Middle frontal gyrus (tissue), 1 donor: ENCODE results near the gene RPUSD3.
"Not testable (repeated sequence)": the region's sequence is repeated elsewhere in the genome, so short reads cannot be mapped to it uniquely, and the experiment has no call there.

Experiments used
- DNase-seq: peaks from one replicate; pipeline ENCODE4 v3.0.0-alpha.2; 2015; ENCODE audit warnings: low spot score; ENCODE audit errors: extremely low spot score

The RPUSD3 gene

DNA sequence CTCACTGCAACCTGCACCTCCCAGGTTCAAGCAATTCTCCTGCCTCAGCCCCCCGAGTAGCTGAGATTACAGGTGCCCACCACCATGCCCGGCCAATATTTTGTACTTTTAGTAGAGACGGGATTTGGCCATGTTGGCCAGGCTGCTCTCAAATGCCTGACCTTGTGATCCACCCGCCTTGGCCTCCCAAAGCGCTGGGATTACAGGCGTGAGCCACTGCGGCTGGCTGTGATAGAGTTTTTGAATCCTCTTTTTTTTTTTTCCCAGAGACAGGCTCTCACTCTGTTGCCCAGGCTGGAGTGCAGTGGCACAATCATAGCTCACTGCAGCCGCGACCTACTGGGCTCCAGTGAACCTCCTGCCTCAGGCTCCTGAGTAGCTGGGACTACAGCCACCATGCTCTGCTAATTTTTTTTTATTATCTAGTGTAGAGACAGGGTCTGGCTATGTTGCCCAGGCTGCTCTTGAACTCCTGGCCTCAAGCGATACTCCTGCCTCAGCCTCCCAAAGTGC is 21.4 kb upstream of the RPUSD3 start:
- DNase-seq = not testable (repeated sequence)

DNA sequence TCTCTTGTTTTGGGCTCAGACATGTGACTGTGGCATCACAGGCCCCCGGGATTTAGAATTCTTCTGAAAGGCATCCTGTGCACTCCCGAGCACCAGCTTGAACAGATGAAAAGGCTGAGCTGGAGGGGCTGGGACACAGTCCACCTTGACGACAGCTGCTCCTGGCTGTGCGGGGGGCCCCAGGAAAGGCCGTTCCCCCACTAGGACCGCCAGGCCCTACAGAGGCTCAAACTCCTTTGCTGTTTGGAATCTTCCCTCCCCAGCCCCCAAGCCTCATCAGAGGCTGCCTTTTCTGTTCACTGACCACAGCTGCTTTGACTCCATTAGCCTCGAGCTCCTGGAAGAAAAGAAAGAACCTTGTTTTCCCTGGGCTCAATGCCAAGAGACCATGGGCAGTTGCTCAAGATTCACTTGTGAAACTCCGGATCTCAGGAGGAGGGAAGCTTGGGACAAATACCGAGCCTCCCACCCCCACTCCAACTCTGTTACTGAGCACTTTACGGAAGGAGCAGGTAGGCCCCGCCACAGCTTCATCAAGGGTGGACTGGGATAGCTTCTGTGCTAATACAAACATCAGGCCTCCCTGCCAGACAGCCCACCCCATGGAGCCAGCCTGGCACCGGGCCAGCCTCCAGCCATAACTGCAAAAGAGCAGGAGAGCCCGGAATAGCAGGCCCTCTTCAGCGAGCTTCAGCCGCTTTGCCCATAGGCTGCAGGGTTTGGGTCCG is 20.6 kb upstream of the RPUSD3 start:
- DNase-seq = peak; percentile 14

DNA sequence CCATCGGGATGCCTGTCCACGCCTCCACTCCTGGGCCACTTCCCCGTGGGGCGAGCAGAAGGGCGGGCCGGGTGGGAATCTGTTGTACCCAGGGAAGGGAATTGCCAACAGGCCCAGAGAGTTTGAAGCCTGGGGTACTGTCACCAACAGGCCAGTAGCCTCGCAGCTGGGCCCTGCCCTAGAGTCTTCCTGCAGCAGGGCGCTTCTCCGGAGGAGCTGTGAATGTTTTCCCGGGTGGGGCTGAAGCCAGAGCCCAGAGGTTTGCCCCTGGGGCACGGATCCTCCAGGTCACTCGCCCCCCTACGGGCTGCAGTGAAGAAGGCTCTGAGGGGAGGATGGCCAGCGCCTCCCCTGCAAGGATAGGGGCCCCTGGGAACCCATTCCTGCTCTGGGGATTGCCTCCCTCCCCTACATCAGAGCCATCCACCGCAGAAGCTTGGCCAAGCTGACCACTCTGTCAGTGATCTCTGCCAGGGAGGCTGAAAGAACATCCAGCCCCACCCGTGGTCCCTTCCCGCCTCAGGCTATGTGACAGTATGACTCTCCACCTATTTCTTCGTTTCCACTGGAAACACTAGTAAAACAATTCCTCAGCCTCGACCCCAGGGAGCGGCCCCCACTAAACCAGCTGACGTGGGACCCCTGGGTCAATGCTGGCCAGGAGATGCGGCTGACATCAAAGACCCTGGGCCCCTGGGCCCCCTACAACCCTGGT is 19.4 kb upstream of the RPUSD3 start:
- DNase-seq = no peak

DNA sequence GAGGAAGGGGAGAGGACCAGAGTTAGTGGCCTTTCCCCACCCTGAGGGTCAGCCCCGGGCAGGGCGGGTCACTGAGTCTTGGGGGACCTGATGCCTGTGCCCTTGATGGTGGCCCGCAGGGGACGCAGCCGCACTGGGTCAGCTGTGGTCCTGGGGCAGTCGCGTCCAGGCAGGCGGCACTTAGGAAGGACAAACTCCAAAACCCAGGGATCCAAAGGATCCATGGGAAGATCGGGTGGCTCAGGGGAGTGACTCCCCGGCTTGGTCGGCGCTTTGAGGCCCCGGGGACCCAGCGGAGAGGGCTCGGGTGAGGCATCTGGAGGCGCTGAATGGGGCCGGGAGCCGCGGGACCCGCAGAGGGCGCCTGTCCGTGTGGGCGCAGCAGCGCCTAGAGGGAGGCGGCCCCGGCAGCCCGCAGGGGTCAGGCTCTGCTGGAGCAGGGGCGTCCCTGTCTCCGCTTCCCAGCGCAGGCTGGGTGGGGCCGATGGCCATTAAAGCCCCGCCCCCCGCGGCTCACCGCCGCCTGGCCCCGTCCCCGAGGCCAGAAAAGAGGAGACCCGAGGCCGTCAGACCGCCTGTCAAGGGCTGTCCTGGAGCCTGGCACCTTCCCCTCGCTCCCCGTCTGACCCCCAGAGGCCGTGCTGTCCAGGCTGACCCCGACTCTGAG is 18.7 kb upstream of the RPUSD3 start:
- DNase-seq = no peak

DNA sequence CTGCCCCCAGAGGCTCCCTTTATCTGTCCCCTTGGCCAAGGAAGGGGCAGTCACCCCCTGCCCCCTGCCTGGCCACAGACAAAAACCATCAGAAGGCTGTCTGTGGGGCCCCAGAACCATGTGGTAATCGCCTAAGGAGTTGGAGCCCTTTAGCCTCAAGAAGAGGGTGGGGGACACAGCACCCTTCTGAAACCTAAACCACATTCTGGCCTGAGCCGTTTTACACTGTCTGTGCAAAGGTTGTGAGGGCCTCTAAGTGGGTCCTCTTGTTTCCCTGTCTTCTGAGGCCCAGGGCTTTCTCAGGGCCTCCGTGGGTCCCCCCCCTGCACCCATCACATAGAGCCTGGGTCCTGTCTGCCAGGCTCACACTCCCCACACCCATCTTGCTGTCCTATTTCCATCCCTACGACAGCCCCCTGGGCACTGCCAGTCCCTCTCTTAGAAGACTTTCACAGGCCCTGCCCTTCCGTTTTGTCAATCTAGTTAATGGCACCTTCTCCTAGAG is 17.9 kb upstream of the RPUSD3 start:
- DNase-seq = no peak

DNA sequence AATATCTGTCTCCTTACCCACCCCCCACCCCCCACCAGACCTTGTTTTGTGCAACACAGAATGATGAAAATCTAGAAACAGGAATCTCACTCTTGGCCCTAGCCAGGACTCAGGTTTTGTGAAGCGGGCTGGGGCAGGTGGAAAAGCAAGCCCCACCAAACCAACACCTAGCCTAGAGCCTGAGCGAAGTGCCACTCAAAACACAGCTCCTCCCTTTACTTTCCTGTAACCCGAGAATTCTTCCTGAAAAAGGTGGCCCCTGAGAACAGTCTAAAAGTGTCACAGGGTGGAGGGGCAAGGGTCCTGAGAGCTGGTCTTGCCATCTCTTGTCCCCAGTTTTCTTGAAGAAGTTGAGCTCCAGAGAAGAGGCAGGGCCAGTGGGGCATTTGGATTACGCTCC is 17.4 kb upstream of the RPUSD3 start:
- DNase-seq = no peak

DNA sequence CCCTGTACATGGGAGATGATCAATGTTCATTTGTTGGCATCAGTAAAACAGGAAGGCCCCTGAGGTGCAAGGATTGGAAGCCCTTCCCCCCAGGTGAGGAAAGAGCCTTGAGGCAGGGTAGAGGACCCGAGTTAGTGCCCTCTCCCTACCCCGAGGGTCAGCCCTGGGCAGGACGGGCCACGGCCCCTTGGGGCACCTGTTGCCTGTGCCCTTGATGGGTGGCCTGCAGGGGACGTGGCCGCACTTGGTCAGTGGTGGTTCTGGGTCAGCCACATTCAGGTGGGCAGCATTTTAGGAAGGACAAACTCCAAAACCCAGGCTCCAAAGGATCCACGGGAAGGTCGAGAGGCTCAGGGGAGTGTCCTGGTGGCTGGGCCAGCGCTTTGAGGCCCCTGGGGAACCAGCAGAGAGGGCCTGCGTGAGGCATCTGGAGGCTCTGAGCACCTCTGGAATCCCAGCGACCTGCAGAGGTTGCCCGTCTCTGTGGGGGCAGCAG is 15.8 kb upstream of the RPUSD3 start:
- DNase-seq = no peak

DNA sequence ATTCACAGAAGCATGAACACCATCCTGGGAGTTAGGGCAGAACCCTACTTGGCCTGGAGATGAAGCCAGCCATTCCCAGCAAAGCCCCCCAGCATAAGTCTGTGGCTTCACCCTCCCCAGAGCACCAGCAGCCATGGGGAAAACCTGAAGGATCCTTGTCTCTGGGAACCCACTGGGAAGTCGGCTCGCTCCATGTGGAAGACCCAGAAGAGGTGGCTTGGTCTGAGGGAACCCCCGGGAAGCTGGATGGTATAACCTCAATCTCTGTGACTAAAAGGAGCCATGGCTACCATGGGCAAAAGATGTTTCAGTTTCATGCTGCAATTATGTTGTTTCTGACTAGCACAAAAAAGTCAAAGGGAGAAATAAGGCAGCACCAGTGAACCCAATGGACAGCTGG is 11.8 kb upstream of the RPUSD3 start:
- no peak for DNase-seq

DNA sequence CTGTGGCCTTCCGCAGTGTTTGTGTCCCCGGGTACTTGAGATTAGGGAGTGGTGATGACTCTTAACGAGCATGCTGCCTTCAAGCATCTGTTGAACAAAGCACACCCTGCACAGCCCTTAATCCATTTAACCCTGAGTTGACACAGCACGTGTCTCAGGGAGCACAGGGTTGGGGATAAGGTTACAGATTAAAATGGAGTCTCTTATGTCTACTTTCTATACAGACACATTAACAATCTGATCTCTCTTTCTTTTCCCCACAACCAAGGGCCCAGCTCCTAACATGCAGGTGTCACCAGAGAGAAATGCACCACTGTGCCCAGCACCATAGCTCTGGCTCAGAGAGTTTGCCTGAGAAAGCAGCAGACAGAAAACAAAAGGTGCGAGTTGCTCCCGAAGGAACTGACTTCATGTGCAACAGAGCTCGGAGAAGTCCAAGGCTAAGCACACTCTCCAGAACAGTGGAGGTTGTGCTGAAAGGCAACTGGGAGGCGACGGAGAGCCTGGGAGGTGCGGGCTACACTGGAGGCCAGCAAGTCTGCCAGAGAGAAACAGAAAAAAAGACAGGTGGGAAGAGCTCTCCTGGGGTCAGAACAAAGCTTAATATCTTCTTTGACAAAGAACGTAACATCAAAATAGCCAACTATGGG is 10.6 kb upstream of the RPUSD3 start:
- DNase-seq = not testable (repeated sequence)

DNA sequence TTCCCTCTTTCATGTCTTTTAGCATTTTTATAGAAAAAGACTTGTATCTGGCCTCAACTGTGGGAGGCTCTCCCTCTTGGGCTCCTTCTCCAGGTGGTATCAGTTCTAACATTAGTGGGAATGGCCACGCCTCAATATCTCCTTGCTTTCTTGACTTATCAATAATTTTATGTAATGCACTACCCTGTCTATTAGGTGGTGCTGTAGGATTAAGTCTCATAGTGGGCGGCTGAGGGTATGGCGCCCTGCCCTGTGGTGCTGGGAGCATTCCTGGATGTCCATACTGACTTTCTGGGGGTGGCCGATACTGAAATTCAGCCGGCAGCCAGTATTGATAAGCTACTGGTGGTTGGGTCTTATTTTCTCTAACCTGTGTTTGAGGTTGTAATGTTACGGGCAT is 8.7 kb upstream of the RPUSD3 start:
- DNase-seq = no peak

DNA sequence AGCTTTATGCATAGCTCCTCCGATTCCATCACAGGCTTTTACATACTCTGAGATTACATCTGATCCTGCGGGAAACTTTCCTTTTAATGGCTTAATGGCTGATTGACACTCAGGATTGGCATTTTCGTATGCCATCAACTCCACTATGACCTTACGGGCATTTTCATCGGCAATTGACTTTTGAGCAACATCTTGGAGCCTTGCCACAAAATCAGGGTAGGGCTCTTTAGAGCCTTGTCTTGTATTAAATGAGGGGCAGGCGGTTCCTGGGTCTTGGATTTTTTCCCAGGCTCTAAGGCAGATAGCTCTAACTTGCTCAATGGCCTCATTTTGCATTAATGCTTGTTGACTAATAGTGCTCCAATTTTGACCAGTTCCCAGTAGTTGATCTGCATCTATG is 8.1 kb upstream of the RPUSD3 start:
- not testable (repeated sequence) for DNase-seq

DNA sequence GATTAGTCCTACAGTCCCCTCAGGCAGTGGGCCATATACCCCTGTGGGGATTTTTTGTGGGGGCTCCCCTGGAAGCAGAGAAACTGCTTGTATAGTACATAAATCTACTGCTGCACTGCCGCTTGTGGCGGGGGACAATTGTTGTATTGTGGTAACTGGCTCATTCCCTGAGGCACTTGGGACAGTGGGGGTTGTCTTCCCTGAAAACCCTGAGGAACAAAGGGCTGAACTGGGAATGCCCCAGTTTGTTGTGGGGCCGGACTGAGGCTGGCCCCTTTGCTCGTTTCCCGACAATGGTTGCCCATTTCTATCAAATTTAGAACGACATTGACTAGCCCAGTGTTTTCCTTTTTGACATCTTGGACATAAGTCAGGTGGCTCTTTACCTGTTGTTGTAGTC is 7.6 kb upstream of the RPUSD3 start:
- DNase-seq = not testable (repeated sequence)

DNA sequence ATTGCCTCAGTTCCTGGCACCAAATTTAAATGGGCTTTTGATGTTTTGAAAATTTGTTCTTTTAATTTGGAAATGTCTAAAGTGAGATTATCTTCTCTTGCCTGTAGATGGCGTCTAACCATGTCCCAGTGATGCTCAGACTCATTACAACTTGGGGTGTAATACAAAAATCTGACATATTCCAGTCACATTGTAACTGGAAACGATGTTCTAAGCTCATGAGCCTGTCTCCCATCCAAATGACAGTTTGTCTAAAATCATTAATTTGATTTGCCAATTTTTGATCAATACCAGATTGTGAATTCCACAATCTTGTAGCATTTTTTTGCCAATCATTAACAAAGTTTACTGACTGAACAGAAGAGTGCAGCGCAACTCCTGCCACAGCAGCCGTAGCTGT is 5.1 kb upstream of the RPUSD3 start:
- not testable (repeated sequence) for DNase-seq

DNA sequence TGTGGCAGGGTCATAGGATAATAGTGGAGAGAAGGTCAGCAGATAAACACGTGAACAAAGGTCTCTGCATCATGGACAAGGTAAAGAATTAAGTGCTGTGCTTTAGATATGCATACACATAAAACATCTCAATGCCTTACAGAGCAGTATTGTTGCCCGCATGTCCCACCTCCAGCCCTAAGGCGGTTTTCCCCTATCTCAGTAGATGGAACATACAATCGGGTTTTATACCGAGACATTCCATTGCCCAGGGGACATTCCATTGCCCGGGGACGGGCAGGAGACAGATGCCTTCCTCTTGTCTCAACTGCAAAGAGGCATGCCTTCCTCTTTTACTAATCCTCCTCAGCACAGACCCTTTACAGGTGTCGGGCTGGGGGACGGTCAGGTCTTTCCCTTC is 4.1 kb upstream of the RPUSD3 start:
- DNase-seq = not testable (repeated sequence)

DNA sequence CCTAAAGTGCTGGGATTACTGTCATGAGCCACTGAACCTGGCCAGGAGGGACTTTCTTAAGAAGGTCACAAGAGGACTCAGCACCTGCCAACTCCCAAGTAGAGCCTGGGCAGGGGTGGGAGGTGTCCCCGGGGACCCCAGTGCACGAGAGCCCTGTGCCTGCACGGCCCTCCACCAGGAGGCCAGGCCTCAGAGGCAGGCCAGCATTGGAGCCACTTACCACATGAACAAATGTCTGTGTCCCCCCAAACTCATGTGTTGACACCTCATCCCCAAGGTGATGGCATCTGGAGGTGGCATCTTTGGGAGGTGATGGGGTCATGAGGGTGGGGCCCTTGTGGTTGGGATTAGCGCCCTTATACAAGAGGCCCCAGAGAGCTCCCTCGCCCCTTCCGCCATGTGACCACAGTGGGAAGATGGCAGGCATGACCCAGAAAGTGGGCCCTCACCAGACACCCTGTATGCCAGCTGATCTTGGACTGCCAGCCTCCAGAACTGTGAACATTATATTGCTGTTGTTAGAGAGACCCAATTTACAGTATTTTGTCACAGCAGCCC is 3.2 kb upstream of the RPUSD3 start:
- DNase-seq = no peak

DNA sequence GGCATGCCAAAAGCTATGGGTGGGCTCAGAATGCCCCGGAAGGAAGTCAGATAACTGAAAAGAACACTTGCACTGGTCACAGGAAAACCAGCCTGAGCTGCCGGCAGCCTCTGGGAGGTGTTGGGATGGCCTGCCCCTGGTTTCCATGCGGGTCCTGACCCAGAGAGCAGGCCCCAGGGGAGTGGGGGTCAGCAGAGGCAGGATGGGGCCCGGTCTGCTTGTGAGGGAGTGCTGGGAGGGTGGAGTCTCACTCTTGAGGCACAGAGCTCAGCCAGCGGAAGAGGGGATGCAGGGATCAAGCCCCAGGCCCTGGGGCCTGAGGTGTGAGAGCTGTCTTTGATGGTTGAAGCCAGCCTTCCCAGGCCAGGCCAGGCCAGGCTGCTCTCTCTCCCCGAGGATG is 2.4 kb upstream of the RPUSD3 start:
- DNase-seq = no peak

DNA sequence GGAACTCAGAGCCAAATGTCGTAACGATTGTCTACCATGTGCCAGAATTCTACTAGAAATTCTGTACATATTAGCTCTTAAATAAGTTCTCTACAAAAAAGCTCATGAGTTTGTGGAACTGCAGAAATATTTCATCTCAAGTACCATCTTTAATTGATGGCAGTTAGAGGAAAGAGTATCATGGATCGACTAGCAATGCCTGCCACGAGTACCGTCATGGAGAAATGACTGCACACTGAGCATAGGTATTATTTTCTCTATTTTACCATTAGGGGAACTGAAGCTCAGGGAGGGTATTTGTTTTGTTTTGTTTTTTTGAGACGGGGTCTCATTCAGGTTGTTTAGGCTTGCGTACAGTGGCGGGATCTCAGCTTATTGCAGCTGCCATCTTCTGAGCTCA is 2.8 kb downstream of the RPUSD3 start:
- no peak for DNase-seq

DNA sequence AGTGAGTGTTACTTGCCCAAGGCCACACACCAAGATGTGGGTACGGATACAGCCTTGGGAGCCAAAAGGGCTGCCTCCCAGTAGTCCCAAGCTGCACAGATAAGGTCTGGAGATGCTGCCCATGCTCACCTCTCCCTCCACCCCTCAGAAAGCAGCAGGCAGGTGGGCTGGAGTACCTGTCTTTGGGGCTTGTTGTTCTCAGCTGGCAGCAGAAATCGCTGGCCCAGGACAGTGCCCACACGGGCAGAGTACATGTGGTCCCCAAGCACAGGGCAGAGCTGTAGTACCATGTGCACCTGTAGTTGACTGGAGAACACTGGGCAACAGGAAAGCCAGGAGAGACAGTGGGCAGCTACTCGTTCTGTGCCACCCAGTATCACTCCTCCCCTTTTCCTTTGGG is 5.0 kb downstream of the RPUSD3 start:
- DNase-seq = no peak

DNA sequence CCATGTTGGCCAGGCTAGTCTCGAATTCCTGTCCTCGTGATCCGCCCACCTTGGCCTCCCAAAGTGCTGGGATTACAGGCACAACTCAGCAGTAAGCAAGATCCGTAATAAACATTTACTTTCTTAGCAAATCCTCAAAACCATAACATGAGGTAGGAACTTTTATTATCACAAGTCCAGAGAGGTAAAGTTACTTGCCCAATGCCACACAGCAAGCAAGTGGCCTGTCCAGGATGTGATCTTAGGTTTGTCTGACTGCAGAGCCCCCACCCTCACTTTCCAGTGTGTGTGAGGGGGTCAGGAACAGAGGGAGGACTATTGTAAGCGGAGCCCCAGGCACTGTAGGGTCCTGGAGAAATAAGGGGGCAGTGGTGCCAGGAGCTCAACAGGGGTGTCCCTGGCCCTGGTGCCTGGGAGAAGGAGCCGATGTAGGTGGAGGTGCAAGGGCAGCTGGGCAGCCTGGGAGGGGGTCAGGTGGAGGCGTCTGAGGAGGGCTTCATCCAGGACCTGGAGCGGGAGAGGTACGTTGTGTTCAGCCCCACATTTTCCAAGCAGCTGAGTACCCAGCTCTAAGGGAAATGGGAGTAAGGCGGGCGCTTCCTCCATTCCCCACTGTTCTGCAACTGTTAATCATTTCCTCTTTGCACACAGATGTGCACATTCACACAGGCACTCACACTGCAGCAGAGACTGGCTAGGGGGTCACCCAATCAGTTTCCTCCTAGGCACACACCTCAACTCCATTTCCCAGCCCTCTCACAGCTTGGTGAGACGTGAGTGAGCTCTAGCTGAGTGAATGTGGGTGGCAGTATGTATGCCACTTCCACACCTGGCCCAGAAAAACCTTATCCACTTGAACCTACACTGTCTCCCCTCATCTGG is 5.9 kb downstream of the RPUSD3 start:
- no peak for DNase-seq
